Neural cell (in vitro differentiated cells): ENCODE measurements around the gene SLC30A4. TPM values are rescaled to one million over a fixed set of nuclear protein-coding genes. Genes with fewer than 3 reads are reported as not detected.

Experiments used
- H2AFZ ChIP-seq: fragments of 200-600, 300-800 bp; sonication (generic), shearing (Covaris generic); 2 replicates; pipeline ENCODE4 v1.6.0; 2014; ENCODE audit warnings: low read depth, mild to moderate bottlenecking, antibody characterized with exemption, low read length, moderate library complexity
- H3F3A ChIP-seq: fragments of 200-600 bp; shearing (Covaris generic); 2 replicates; pipeline ENCODE4 v1.6.1; 2016; ENCODE audit warnings: mild to moderate bottlenecking, moderate library complexity, mixed read lengths, antibody characterized with exemption, low read length; ENCODE audit not compliant: insufficient read depth, poor library complexity, severe bottlenecking
- H3K27ac ChIP-seq: fragments of 200-600, 300-800 bp; sonication (generic), shearing (Covaris generic); 2 replicates; pipeline ENCODE4 v1.5.1; 2014; ENCODE audit warnings: mild to moderate bottlenecking, low read length, moderate library complexity
- H3K27me3 ChIP-seq: fragments of 300-800, 200-600 bp; sonication (generic), shearing (Covaris generic); 2 replicates; pipeline ENCODE4 v1.6.0; 2014; ENCODE audit warnings: mild to moderate bottlenecking, low read depth, low read length, moderate library complexity; ENCODE audit not compliant: insufficient read depth
- H3K36me3 ChIP-seq: fragments of 300-800, 200-600 bp; sonication (generic), shearing (Covaris generic); 2 replicates; pipeline ENCODE4 v1.5.1; 2014; ENCODE audit warnings: mild to moderate bottlenecking, antibody characterized with exemption, low read length, moderate library complexity; ENCODE audit not compliant: insufficient read depth
- H3K4me2 ChIP-seq: fragments of 300-800, 200-600 bp; sonication (generic), shearing (Covaris generic); 2 replicates; pipeline ENCODE4 v1.6.0; 2014; ENCODE audit warnings: mild to moderate bottlenecking, low read length
- H3K4me3 ChIP-seq: fragments of 300-800, 200-600 bp; sonication (generic), shearing (Covaris generic); 2 replicates; pipeline ENCODE4 v1.5.1; 2014; ENCODE audit warnings: mild to moderate bottlenecking, low read length, moderate library complexity
- H3K79me2 ChIP-seq: fragments of 200-600 bp; shearing (Covaris generic); replicated peaks from 2 replicates; pipeline ENCODE4 v1.6.0; 2014; ENCODE audit warnings: mild to moderate bottlenecking, low read length, moderate library complexity; ENCODE audit not compliant: insufficient read depth
- H3K9ac ChIP-seq: fragments of 300-800, 200-600 bp; sonication (generic), shearing (Covaris generic); 2 replicates; pipeline ENCODE4 v1.6.1; 2016; ENCODE audit warnings: mild to moderate bottlenecking, low read length, mixed read lengths
- H3K9me2 ChIP-seq: fragments of 200-600 bp; shearing (Covaris generic); 2 replicates; pipeline ENCODE4 v1.6.1; 2016; ENCODE audit warnings: mild to moderate bottlenecking, low read length, mixed read lengths; ENCODE audit not compliant: insufficient read depth
- H3K9me3 ChIP-seq: fragments of 200-600, 300-800 bp; sonication (generic), shearing (Covaris generic); 2 replicates; pipeline ENCODE4 v1.6.1; 2016; ENCODE audit warnings: mild to moderate bottlenecking, mixed run types, low read length, moderate library complexity, mixed read lengths
- H4K20me1 ChIP-seq: fragments of 200-600 bp; shearing (Covaris generic); 2 replicates; pipeline ENCODE4 v1.6.1; 2016; ENCODE audit warnings: mild to moderate bottlenecking, mixed run types; ENCODE audit not compliant: insufficient read depth
- EP300 ChIP-seq: fragments of 450-650 bp; conservative IDR thresholded peaks from 2 replicates; pipeline ENCODE4 v1.6.1; 2014; ENCODE audit warnings: antibody characterized with exemption, mild to moderate bottlenecking, moderate library complexity; ENCODE audit not compliant: poor library complexity, severe bottlenecking
- EZH2 ChIP-seq: fragments of 200-600, 300-800 bp; shearing (Covaris generic), sonication (generic); IDR thresholded peaks from 2 replicates; pipeline ENCODE4 v1.6.1; 2014; ENCODE audit warnings: antibody characterized with exemption, low read length, borderline replicate concordance, mild to moderate bottlenecking; ENCODE audit not compliant: insufficient read depth, poor library complexity, severe bottlenecking
- MXI1 ChIP-seq: fragments of 450-650 bp; conservative IDR thresholded peaks from 2 replicates; pipeline ENCODE4 v1.6.1; 2014; ENCODE audit warnings: antibody characterized with exemption, mild to moderate bottlenecking; ENCODE audit not compliant: poor library complexity, severe bottlenecking
- POLR2AphosphoS5 ChIP-seq: IDR thresholded peaks from 2 replicates; pipeline ENCODE4 v1.6.1; 2012
- RAD21 ChIP-seq: fragments of 450-650 bp; conservative IDR thresholded peaks from 2 replicates; pipeline ENCODE4 v1.6.1; 2014; ENCODE audit warnings: antibody characterized with exemption, mild to moderate bottlenecking, moderate library complexity
- SMC3 ChIP-seq: fragments of 450-650 bp; conservative IDR thresholded peaks from 2 replicates; pipeline ENCODE4 v1.6.1; 2014; ENCODE audit warnings: antibody characterized with exemption, mild to moderate bottlenecking, moderate library complexity; ENCODE audit not compliant: poor library complexity
- TAF1 ChIP-seq: IDR thresholded peaks from 2 replicates; pipeline ENCODE4 v1.6.1; 2012; ENCODE audit warnings: low read depth
- polyA plus RNA-seq: library from polyadenylated mRNA; depleted of rRNA; stranded (reverse); fragments of >200 nt; gene quantifications from 2 replicates; pipeline ENCODE4 v1.2.3, GENCODE V29; 2014
- TF ChIP-seq, protein P1 (sequence below): fragments of 450-650 bp; IDR thresholded peaks from 2 replicates; pipeline ENCODE4 v1.5.1; 2014; ENCODE audit warnings: antibody characterized with exemption, mild to moderate bottlenecking, moderate library complexity; ENCODE audit not compliant: poor library complexity, severe bottlenecking
- TF ChIP-seq, protein P2 (sequence below): IDR thresholded peaks from 2 replicates; pipeline ENCODE4 v1.6.1; 2012; ENCODE audit warnings: borderline replicate concordance

Gene SLC30A4
- polyA plus RNA-seq, 1 donor from 2014 or later = 6.7 TPM

DNA sequence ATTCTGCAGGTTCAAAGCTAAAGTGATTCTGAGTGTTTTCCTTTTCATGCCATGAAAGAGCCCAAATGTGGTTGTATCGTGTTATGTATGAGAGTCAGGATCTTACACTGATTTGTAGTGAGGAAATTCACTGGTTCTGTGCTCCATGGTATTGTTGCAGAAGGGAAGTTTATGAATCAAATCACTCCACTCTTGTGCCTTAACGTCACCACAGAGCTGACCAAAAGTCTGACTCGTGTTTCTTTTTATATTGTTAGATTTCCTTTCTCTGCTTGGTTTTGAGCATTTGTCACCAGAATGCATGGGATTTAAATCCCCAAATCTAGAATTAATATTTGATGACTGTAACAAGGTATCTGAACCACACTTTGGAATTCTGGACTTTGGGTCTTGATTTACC is 29.1 kb upstream of the SLC30A4 start:
- Histone ChIP-seq H3K4me2 (no peak overlapping the region), H3K4me3 (no peak overlapping the region), H3K9ac (no peak overlapping the region), H3K9me3 (no peaks in the 10 kb centered on the region), H3K27me3 (no peaks in the 10 kb centered on the region), H3K36me3 (no peaks in the 10 kb centered on the region), H3K9me2 (no peaks in the 10 kb centered on the region), H2AFZ (no peak overlapping the region), H3F3A (no peaks in the 10 kb centered on the region), H4K20me1 (no peaks in the 10 kb centered on the region), H3K27ac (no peak overlapping the region), H3K79me2 (no peaks in the 10 kb centered on the region)
- TF ChIP-seq, protein P1, sequence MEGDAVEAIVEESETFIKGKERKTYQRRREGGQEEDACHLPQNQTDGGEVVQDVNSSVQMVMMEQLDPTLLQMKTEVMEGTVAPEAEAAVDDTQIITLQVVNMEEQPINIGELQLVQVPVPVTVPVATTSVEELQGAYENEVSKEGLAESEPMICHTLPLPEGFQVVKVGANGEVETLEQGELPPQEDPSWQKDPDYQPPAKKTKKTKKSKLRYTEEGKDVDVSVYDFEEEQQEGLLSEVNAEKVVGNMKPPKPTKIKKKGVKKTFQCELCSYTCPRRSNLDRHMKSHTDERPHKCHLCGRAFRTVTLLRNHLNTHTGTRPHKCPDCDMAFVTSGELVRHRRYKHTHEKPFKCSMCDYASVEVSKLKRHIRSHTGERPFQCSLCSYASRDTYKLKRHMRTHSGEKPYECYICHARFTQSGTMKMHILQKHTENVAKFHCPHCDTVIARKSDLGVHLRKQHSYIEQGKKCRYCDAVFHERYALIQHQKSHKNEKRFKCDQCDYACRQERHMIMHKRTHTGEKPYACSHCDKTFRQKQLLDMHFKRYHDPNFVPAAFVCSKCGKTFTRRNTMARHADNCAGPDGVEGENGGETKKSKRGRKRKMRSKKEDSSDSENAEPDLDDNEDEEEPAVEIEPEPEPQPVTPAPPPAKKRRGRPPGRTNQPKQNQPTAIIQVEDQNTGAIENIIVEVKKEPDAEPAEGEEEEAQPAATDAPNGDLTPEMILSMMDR = no peak
- TF ChIP-seq RAD21 (no peak), EP300 (no peak), TAF1 (no peak), SMC3 (no peak), POLR2AphosphoS5 (no peak), MXI1 (no peak), EZH2 (no peak)
- TF ChIP-seq, protein P2, sequence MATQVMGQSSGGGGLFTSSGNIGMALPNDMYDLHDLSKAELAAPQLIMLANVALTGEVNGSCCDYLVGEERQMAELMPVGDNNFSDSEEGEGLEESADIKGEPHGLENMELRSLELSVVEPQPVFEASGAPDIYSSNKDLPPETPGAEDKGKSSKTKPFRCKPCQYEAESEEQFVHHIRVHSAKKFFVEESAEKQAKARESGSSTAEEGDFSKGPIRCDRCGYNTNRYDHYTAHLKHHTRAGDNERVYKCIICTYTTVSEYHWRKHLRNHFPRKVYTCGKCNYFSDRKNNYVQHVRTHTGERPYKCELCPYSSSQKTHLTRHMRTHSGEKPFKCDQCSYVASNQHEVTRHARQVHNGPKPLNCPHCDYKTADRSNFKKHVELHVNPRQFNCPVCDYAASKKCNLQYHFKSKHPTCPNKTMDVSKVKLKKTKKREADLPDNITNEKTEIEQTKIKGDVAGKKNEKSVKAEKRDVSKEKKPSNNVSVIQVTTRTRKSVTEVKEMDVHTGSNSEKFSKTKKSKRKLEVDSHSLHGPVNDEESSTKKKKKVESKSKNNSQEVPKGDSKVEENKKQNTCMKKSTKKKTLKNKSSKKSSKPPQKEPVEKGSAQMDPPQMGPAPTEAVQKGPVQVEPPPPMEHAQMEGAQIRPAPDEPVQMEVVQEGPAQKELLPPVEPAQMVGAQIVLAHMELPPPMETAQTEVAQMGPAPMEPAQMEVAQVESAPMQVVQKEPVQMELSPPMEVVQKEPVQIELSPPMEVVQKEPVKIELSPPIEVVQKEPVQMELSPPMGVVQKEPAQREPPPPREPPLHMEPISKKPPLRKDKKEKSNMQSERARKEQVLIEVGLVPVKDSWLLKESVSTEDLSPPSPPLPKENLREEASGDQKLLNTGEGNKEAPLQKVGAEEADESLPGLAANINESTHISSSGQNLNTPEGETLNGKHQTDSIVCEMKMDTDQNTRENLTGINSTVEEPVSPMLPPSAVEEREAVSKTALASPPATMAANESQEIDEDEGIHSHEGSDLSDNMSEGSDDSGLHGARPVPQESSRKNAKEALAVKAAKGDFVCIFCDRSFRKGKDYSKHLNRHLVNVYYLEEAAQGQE = no peak

DNA sequence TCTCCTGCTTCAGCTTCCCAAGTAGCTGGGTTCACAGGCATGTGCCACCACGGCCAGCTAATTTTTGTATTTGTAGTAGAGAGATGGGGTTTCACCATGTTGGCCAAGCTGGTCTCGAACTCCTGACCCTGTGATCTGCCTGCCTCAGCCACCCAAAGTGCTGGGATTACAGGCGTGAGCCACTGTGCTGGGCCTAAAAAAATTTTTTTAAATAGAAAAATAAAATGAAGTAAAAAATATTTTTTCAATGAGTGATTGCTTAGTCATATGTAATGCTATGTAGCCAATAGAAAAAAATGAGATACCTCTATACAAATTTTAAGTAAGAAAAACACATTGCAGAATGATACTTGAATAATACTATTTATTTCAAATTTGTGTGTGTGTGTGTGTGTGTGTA is 27.9 kb upstream of the SLC30A4 start:
- Histone ChIP-seq H3F3A (no peaks in the 10 kb centered on the region), H3K9ac (no peak overlapping the region), H2AFZ (no peak overlapping the region), H3K27ac (no peak overlapping the region), H3K79me2 (no peaks in the 10 kb centered on the region), H3K36me3 (no peaks in the 10 kb centered on the region), H3K9me2 (no peaks in the 10 kb centered on the region), H4K20me1 (no peaks in the 10 kb centered on the region), H3K9me3 (no peaks in the 10 kb centered on the region), H3K4me3 (no peak overlapping the region), H3K4me2 (no peak overlapping the region), H3K27me3 (no peaks in the 10 kb centered on the region)
- TF ChIP-seq, protein P2 = no peak
- TF ChIP-seq, protein P1 = no peak
- no peak for TF ChIP-seq RAD21
- no peak for TF ChIP-seq MXI1
- no peak for TF ChIP-seq POLR2AphosphoS5
- TF ChIP-seq TAF1 = no peak
- no peak for TF ChIP-seq EZH2
- TF ChIP-seq EP300 = no peak
- TF ChIP-seq SMC3 = no peak
